Loucy (cell line): ENCODE data around the gene PPIL4.

ENCODE experiments used
- H2AFZ ChIP-seq: fragments of 200-600 bp; sonication (generic); 2 replicates; pipeline ENCODE4 v1.6.0; 2016; ENCODE audit warnings: antibody characterized with exemption, mild to moderate bottlenecking, low read length, moderate library complexity
- H3F3A ChIP-seq: fragments of 200-600 bp; 2 replicates; pipeline ENCODE4 v1.6.0; 2016; ENCODE audit warnings: antibody characterized with exemption, low read depth, mild to moderate bottlenecking
- H3K27me3 ChIP-seq: fragments of 200-600 bp; sonication (generic); 2 replicates; pipeline ENCODE4 v1.6.1; 2014; ENCODE audit warnings: low read length, mild to moderate bottlenecking; ENCODE audit not compliant: insufficient read depth, poor library complexity, severe bottlenecking
- H3K36me3 ChIP-seq: fragments of 200-600 bp; sonication (generic); 2 replicates; pipeline ENCODE4 v1.6.1; 2016; ENCODE audit warnings: low read length; ENCODE audit not compliant: insufficient read depth
- H3K4me1 ChIP-seq: fragments of 200-600 bp; sonication (generic); 2 replicates; pipeline ENCODE4 v1.5.1; 2014; ENCODE audit warnings: low read length, mild to moderate bottlenecking; ENCODE audit not compliant: insufficient read depth, poor library complexity, severe bottlenecking
- H3K4me2 ChIP-seq: fragments of 200-600 bp; sonication (generic); 2 replicates; pipeline ENCODE4 v1.6.0; 2014; ENCODE audit warnings: antibody characterized with exemption, low read length, low read depth, mild to moderate bottlenecking; ENCODE audit not compliant: poor library complexity, severe bottlenecking
- H3K4me3 ChIP-seq: fragments of 200-600 bp; sonication (generic); 2 replicates; pipeline ENCODE4 v1.5.1; 2014; ENCODE audit warnings: low read length, mild to moderate bottlenecking, mixed read lengths; ENCODE audit not compliant: poor library complexity, severe bottlenecking
- H3K79me2 ChIP-seq: fragments of 200-600 bp; sonication (generic); 2 replicates; pipeline ENCODE4 v1.6.1; 2014; ENCODE audit warnings: low read length; ENCODE audit not compliant: insufficient read depth
- H3K9ac ChIP-seq: fragments of 200-600 bp; sonication (generic); 2 replicates; pipeline ENCODE4 v1.6.0; 2014; ENCODE audit warnings: mild to moderate bottlenecking, low read depth, low read length, moderate library complexity; ENCODE audit not compliant: poor library complexity, severe bottlenecking
- H3K9me2 ChIP-seq: fragments of 200-600 bp; sonication (generic); replicated peaks from 2 replicates; pipeline ENCODE4 v1.6.1; 2016; ENCODE audit warnings: low read depth, low read length, mixed read lengths
- H3K9me3 ChIP-seq: fragments of 200-600 bp; sonication (generic); 2 replicates; pipeline ENCODE4 v1.6.1; 2014; ENCODE audit warnings: mild to moderate bottlenecking, antibody characterized with exemption, low read length, low read depth; ENCODE audit not compliant: insufficient read depth
- H4K20me1 ChIP-seq: fragments of 200-600 bp; sonication (generic); 2 replicates; pipeline ENCODE4 v1.6.0; 2014; ENCODE audit warnings: antibody characterized with exemption, low read length, mild to moderate bottlenecking; ENCODE audit not compliant: insufficient read depth, poor library complexity, severe bottlenecking
- CTCF ChIP-seq: fragments of 200-600 bp; sonication (generic); conservative IDR thresholded peaks from 2 replicates; pipeline ENCODE4 v1.5.1; 2014; ENCODE audit warnings: mild to moderate bottlenecking, antibody characterized with exemption, low read length
- EZH2phosphoT487 ChIP-seq: fragments of 200-600 bp; IDR thresholded peaks from 2 replicates; pipeline ENCODE4 v1.6.1; 2018; ENCODE audit warnings: antibody characterized with exemption, mild to moderate bottlenecking, moderate library complexity, borderline replicate concordance

Gene PPIL4, protein sequence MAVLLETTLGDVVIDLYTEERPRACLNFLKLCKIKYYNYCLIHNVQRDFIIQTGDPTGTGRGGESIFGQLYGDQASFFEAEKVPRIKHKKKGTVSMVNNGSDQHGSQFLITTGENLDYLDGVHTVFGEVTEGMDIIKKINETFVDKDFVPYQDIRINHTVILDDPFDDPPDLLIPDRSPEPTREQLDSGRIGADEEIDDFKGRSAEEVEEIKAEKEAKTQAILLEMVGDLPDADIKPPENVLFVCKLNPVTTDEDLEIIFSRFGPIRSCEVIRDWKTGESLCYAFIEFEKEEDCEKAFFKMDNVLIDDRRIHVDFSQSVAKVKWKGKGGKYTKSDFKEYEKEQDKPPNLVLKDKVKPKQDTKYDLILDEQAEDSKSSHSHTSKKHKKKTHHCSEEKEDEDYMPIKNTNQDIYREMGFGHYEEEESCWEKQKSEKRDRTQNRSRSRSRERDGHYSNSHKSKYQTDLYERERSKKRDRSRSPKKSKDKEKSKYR

GRCh38 chr6:149545754-149546471 is at the start of gene PPIL4:
Gene PPIL4 (minus strand): TSS chr6:149546043. CDS start chr6:149546005, 38 bp downstream.
- peak within 1 kb of the TSS; percentile 93 for H3K9ac ChIP-seq
- peaks cover 45% of the 10 kb centered on the region for H3K79me2 ChIP-seq
- peak within 1 kb of the TSS; percentile 98 for H2AFZ ChIP-seq
- H3K9me3 ChIP-seq: no peaks in the 10 kb centered on the region
- peak within 1 kb of the TSS; percentile 84 for H3K4me3 ChIP-seq
- peak within 1 kb of the TSS; percentile 97 for H3K4me2 ChIP-seq
- H4K20me1 ChIP-seq: peaks cover 25% of the 10 kb centered on the region
- peaks cover 29% of the 10 kb centered on the region for H3K4me1 ChIP-seq
- no peaks in the 10 kb centered on the region for H3K27me3 ChIP-seq
- TF ChIP-seq EZH2phosphoT487 (no peak), CTCF (peak; percentile 99)
- H3K36me3 ChIP-seq: no peaks in the 10 kb centered on the region
- H3F3A ChIP-seq: no peaks in the 10 kb centered on the region
- no peaks in the 10 kb centered on the region for H3K9me2 ChIP-seq

DNA sequence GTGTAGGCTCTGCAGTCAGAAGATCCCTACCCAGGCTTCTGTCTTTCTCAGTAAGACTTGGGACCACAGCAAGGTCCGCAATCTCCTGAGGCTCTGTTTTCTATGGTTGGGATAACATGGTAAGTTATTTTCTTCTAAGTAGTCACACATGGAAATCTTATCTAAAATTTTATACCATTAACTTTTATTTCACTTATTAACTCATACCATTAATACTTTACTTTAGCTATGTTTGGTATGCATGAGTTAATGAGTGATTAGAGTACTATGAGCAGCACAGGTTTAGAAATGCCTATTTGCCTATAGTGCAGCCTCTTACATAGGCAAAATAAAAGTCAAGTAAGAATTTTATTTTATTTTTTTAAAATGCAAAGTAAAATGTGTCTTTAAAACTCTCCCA is 47.6 kb upstream of the PPIL4 start:
- no peak for TF ChIP-seq CTCF
- no peak for TF ChIP-seq EZH2phosphoT487
- Histone ChIP-seq H3K4me3 (no peak overlapping the region), H3K4me2 (no peak overlapping the region), H3K9me3 (no peaks in the 10 kb centered on the region), H3K4me1 (no peaks in the 10 kb centered on the region), H3K79me2 (no peaks in the 10 kb centered on the region), H3K27me3 (no peaks in the 10 kb centered on the region), H3K36me3 (peaks cover 60% of the 10 kb centered on the region), H3F3A (no peaks in the 10 kb centered on the region), H2AFZ (no peak overlapping the region), H4K20me1 (no peaks in the 10 kb centered on the region), H3K9ac (no peak overlapping the region), H3K9me2 (no peaks in the 10 kb centered on the region)

DNA sequence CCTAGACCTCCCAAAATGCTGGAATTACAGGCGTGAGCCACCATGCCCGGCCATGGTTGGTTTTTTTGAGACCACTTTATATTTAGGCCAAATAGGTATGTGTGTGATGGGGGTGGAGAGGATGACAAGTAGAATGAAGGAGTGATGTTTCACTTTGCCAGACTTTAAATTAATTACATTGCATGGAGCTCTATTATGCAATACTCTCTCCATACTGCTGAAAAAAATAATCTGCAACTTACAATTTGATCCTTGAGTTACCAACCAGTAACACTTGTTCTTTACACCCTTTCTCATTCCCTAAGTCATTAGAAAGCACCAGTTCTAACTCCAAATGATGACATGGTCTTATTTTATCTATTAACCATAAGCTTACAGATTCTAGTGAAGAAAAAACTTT is 47.1 kb upstream of the PPIL4 start:
- Histone ChIP-seq H4K20me1 (no peaks in the 10 kb centered on the region), H2AFZ (no peak overlapping the region), H3K27me3 (no peaks in the 10 kb centered on the region), H3K9me2 (no peaks in the 10 kb centered on the region), H3K36me3 (peaks cover 60% of the 10 kb centered on the region), H3K4me3 (no peak overlapping the region), H3K4me1 (no peaks in the 10 kb centered on the region), H3K4me2 (no peak overlapping the region), H3K9me3 (no peaks in the 10 kb centered on the region), H3K79me2 (no peaks in the 10 kb centered on the region), H3K9ac (no peak overlapping the region), H3F3A (no peaks in the 10 kb centered on the region)
- TF ChIP-seq EZH2phosphoT487: no peak
- TF ChIP-seq CTCF: no peak
